Raji (cell line): ENCODE data around the gene SLC25A40.
A peak's percentile ranks its signal among the peaks of the same experiment; 100 is the strongest.

Experiments
- POLR2A ChIP-seq: IDR thresholded peaks from 2 replicates; pipeline ENCODE4 v1.6.1; 2011; ENCODE audit warnings: low read depth, low read length, control low read depth; ENCODE audit not compliant: insufficient read depth

Gene SLC25A40, protein sequence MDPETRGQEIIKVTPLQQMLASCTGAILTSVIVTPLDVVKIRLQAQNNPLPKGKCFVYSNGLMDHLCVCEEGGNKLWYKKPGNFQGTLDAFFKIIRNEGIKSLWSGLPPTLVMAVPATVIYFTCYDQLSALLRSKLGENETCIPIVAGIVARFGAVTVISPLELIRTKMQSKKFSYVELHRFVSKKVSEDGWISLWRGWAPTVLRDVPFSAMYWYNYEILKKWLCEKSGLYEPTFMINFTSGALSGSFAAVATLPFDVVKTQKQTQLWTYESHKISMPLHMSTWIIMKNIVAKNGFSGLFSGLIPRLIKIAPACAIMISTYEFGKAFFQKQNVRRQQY

GRCh38 chr7:87876040-87876868 is at the start of gene SLC25A40, which contains the start of gene DBF4:
SLC25A40 (minus strand) TSS chr7:87876360; CDS start chr7:87858727, 17,633 bp downstream.
DBF4 (plus strand) TSS chr7:87876493; CDS start chr7:87876733, 240 bp downstream.
- TF ChIP-seq POLR2A: peak; percentile 95

- TF ChIP-seq POLR2A: no peak
These were observed 44.4 kb upstream of the SLC25A40 start for GRCh38 chr7:87920578-87920977.

GRCh38 chr7:87919875-87920274 is 43.7 kb upstream of the SLC25A40 start:
- TF ChIP-seq POLR2A: no peak

- no peak for TF ChIP-seq POLR2A
These were observed 42.6 kb upstream of the SLC25A40 start for GRCh38 chr7:87918740-87919139.

GRCh38 chr7:87912121-87912520 is 36.0 kb upstream of the SLC25A40 start:
- no peak for TF ChIP-seq POLR2A

GRCh38 chr7:87899255-87899654 is 23.1 kb upstream of the SLC25A40 start:
- TF ChIP-seq POLR2A: no peak

GRCh38 chr7:87895363-87895762 is 19.2 kb upstream of the SLC25A40 start:
- no peak for TF ChIP-seq POLR2A

DNA sequence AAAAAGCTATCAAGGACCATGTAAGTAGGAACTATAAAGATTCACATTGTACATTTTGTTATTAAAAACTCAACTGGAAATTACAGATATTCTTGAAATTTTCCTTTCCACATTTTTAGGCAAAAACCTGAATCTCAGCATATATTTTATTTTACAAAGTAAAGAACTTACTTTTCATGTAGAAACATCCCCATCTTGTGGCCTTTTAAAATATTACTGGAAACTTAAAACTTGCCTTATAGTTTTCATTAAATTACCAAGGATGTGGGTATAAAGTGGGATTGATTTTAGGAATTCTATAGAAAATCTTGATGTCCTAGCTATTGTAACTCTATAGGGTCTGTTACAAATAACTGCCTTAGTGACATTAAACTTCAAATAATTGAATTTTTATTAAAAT is 10.7 kb upstream of the SLC25A40 start:
- no peak for TF ChIP-seq POLR2A

DNA sequence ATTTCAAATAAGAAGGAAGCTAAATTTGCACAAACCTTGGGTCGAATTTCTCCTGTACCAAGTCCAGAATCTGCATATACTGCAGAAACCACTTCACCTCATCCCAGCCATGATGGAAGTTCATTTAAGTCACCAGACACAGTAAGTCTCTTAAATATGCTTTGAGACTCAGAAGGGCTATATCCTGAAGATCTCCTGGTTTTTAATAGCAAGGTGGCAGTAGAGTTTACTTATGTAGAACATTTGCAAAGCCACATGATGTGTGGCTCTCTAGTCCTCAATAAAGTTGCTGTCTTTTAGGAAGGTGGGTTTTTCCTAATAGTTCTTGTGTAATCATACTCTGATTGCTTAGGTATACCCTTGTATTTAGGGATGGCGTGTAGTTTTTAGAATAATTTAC is 8.9 kb upstream of the SLC25A40 start:
- no peak for TF ChIP-seq POLR2A

GRCh38 chr7:87882151-87882937 is 6.2 kb upstream of the SLC25A40 start:
- TF ChIP-seq POLR2A: no peak

GRCh38 chr7:87878208-87878735 is 2.1 kb upstream of the SLC25A40 start:
- TF ChIP-seq POLR2A: no peak

DNA sequence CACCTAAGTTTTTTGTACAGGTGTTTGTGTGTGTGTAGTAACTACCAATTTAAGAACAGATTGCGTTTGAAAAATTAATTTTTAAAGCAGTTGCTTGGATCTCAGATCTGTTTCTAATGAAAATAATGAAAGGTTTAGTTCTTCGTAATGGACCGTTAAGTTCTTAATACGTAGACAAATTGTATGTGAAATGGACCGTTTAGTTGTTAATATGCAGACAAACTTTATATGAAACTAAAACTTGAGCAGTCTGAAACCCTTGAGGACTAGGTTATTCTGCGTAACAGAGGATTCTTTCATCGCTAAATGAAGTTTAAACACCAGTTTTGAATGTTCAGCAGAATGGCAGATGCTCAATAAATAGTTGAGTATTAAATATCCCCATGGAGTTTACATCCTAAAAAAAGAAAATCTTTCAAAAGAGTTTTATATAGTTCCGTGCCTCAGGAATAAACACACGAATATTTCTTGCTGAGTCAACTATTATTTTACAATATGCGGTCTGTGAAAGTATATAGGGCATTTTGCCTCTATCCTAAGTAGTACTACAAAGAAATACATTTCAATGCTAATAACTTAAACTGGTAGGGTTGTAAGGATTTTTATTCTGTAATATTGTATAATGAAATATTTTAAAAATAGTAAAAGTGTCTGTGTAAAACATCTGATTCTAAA is 1.3 kb upstream of the SLC25A40 start:
- no peak for TF ChIP-seq POLR2A

GRCh38 chr7:87876869-87877234 is 692 bp upstream of the SLC25A40 start:
- no peak for TF ChIP-seq POLR2A

DNA sequence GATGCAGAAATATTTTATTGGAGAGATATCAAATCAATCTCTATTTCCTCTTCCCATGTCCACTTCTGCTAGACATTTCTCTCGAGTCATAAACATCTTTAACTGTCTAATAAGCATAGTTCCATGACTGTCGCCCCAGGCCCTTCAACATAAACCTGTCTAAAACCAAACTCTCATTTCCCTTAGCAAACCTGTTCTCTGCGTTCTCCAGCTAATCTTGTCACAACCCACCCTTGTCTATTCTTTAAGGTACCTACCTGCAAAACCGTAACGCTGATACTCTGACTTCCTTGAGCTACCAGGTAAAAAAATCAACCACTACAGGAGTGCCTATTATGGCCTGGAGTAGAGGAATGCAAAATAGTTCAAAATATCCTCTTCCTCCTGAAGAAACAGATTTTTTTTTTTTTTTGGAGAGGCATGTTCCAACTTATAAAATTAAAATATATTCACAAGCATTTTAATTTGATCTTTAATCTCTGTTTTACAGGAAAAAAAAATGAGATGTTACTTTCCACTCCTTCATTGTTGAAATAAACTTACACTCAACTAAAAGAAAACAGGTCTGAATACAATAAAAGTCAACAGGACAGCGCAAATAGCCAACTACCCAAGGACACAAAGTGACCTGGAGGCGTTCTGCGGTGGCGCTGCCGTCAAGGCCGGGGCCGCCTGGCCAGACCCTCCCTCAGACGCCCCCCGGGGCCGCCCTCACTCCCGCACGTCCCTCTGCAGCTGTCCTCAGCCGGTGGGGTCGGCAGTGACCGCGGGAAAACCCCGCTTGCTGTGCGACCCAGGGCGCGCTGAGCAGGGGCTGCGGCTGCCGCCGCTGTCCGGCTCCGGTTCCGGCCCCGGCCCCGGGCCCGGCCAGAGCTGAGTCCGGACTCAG is 765 bp downstream of the SLC25A40 start:
- TF ChIP-seq POLR2A: no peak

DNA sequence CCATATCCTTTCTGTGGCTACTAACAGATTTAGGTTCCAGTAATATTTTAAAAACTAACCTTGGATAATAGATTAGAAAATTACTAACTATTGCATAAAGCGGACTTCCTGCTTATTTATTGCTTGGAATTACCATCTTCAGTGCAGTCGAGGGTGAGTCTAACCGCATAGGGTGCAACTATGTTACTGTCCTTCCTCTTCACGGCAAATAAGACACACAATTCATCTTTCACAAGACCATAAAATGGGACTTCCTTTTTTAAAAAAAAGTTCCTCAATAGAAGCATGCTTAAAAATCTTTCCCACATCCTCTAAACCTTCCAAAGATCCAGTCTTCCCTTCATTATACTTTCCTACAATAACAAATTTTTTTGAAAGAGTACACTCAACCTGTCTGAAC is 2.1 kb downstream of the SLC25A40 start:
- no peak for TF ChIP-seq POLR2A
